Nephron (organoid): Measurements from ENCODE around the gene HMGN3.

Source experiments
- H3K27ac Mint-ChIP-seq, 3 experiments: 2 replicates each; pipeline ENCODE4 v1.8.0; 2020; ENCODE audit warnings: mixed read lengths in 3 of 3, mild to moderate bottlenecking in 2 of 3, moderate library complexity in 1 of 3
- H3K27me3 Mint-ChIP-seq: 2 replicates; pipeline ENCODE4 v1.8.0; 2021; ENCODE audit warnings: low read depth, mild to moderate bottlenecking, moderate library complexity, mixed read lengths
- H3K36me3 Mint-ChIP-seq: 2 replicates; pipeline ENCODE4 v1.8.0; 2020; ENCODE audit warnings: low read depth, mixed read lengths
- H3K4me1 Mint-ChIP-seq: 2 replicates; pipeline ENCODE4 v1.8.0; 2020; ENCODE audit warnings: mixed read lengths
- H3K4me3 Mint-ChIP-seq, 3 experiments: 2 replicates each; pipeline ENCODE4 v1.8.0; 2020; ENCODE audit warnings: mild to moderate bottlenecking in 3 of 3, mixed read lengths in 3 of 3, moderate library complexity in 2 of 3
- H3K9me3 Mint-ChIP-seq: 2 replicates; pipeline ENCODE4 v1.8.0; 2020; ENCODE audit warnings: mixed read lengths
- CTCF ChIP-seq, 3 experiments: fragments of 200-600 bp; sonication (generic); IDR thresholded peaks; one replicate each; pipeline ENCODE4 v1.5.0; 2021; ENCODE audit warnings: antibody characterized with exemption in 3 of 3; ENCODE audit not compliant: unreplicated experiment in 3 of 3

The HMGN3 gene

GRCh38 chr6:79250107-79250514 is 15.6 kb upstream of the HMGN3 start:
- peak in 1 of 3 experiments; percentile 24 for TF ChIP-seq CTCF (IDR thresholded peaks at IDR 0.05; ENCODE audit: unreplicated experiment in 3 of 3)
- H3K9me3 Mint-ChIP-seq, result peaks cover 15% of the 10 kb centered on the region
- H3K36me3 Mint-ChIP-seq, result peaks cover 2% of the 10 kb centered on the region
- no peak overlapping the region for H3K27ac Mint-ChIP-seq
- H3K4me3 Mint-ChIP-seq, result no peak overlapping the region
- H3K4me1 Mint-ChIP-seq, result no peaks in the 10 kb centered on the region
- H3K27me3 Mint-ChIP-seq, result no peaks in the 10 kb centered on the region

- Mint-ChIP-seq H3K4me1 (no peaks in the 10 kb centered on the region), H3K4me3 (no peak overlapping the region), H3K27ac (no peak overlapping the region), H3K9me3 (peaks cover 9% of the 10 kb centered on the region), H3K27me3 (no peaks in the 10 kb centered on the region), H3K36me3 (peaks cover 4% of the 10 kb centered on the region)
- TF ChIP-seq CTCF (IDR thresholded peaks at IDR 0.05; ENCODE audit: unreplicated experiment in 3 of 3), result no peak
Observed at GRCh38 chr6:79249136-79249535, 14.7 kb upstream of the HMGN3 start.

- TF ChIP-seq CTCF (IDR thresholded peaks at IDR 0.05; ENCODE audit: unreplicated experiment in 3 of 3), result no peak
- H3K27me3 Mint-ChIP-seq, result no peaks in the 10 kb centered on the region
- H3K9me3 Mint-ChIP-seq, result peaks cover 4% of the 10 kb centered on the region
- H3K4me3 Mint-ChIP-seq, result no peak overlapping the region
- peaks cover 4% of the 10 kb centered on the region for H3K36me3 Mint-ChIP-seq
- H3K4me1 Mint-ChIP-seq, result no peaks in the 10 kb centered on the region
- H3K27ac Mint-ChIP-seq, result no peak overlapping the region
Observed at GRCh38 chr6:79246891-79247290, 12.4 kb upstream of the HMGN3 start.

- Mint-ChIP-seq H3K4me1 (no peaks in the 10 kb centered on the region), H3K4me3 (no peak overlapping the region), H3K36me3 (peaks cover 4% of the 10 kb centered on the region), H3K27ac (no peak overlapping the region), H3K9me3 (peaks cover 2% of the 10 kb centered on the region), H3K27me3 (no peaks in the 10 kb centered on the region)
- TF ChIP-seq CTCF (IDR thresholded peaks at IDR 0.05; ENCODE audit: unreplicated experiment in 3 of 3), result no peak
Observed at GRCh38 chr6:79241228-79241627, 6.7 kb upstream of the HMGN3 start.

GRCh38 chr6:79240509-79240908 is 6.0 kb upstream of the HMGN3 start:
- Mint-ChIP-seq H3K9me3 (peaks cover 2% of the 10 kb centered on the region), H3K27me3 (no peaks in the 10 kb centered on the region), H3K27ac (no peak overlapping the region), H3K4me3 (no peak overlapping the region), H3K36me3 (peaks cover 4% of the 10 kb centered on the region), H3K4me1 (no peaks in the 10 kb centered on the region)
- no peak for TF ChIP-seq CTCF (IDR thresholded peaks at IDR 0.05; ENCODE audit: unreplicated experiment in 3 of 3)

- no peaks in the 10 kb centered on the region for H3K4me1 Mint-ChIP-seq
- no peaks in the 10 kb centered on the region for H3K9me3 Mint-ChIP-seq
- TF ChIP-seq CTCF (IDR thresholded peaks at IDR 0.05; ENCODE audit: unreplicated experiment in 3 of 3), result no peak
- H3K27ac Mint-ChIP-seq, result no peak overlapping the region
- no peaks in the 10 kb centered on the region for H3K27me3 Mint-ChIP-seq
- H3K36me3 Mint-ChIP-seq, result no peaks in the 10 kb centered on the region
- peak overlapping the region in 1 of 3 experiments; percentile 24 for H3K4me3 Mint-ChIP-seq
Observed at GRCh38 chr6:79239536-79240168, 5.2 kb upstream of the HMGN3 start.
